Psoas muscle (tissue), 8 donors: ENCODE data around the gene REL. TPM values are rescaled to one million over a fixed set of nuclear protein-coding genes. Genes with fewer than 3 reads are reported as not detected.
"Not testable (repeated sequence)": the region's sequence is repeated elsewhere in the genome, so short reads cannot be mapped to it uniquely, and the experiment has no call there.

Experiments
- ATAC-seq, 4 donors: fragments of 200-7000 bp; cut with Tn5 transposase; one replicate each; pipeline ENCODE4 v1.9.1; 2020; ENCODE audit warnings: moderate library complexity in 3 of 4, mild to moderate bottlenecking in 2 of 4
- DNase-seq, 2 donors: peaks; one replicate each; pipeline ENCODE4 v3.0.0-alpha.2; 2020
- H3K27ac ChIP-seq: fragments of 200-600 bp; one replicate; pipeline ENCODE4 v1.8.0; 2022
- H3K27me3 ChIP-seq, 3 donors: fragments of 200-600 bp in 1 of 3; one replicate each; pipeline versions ENCODE4 v1.6.1 to v1.8.0; 2013 to 2022; ENCODE audit warnings: low read length in 2 of 3, mild to moderate bottlenecking in 2 of 3, moderate library complexity in 1 of 3; ENCODE audit not compliant: insufficient read depth in 3 of 3
- H3K36me3 ChIP-seq, 2 donors: fragments of 200-600 bp in 1 of 2; one replicate each; pipeline versions ENCODE4 v1.6.1 to v1.8.0; 2013 to 2022; ENCODE audit warnings: low read depth in 1 of 2, mild to moderate bottlenecking in 1 of 2, moderate library complexity in 1 of 2; ENCODE audit not compliant: insufficient read depth in 1 of 2
- H3K4me1 ChIP-seq: fragments of 200-600 bp; one replicate; pipeline ENCODE4 v1.8.0; 2022
- H3K4me3 ChIP-seq: fragments of 200-600 bp; one replicate; pipeline ENCODE4 v1.8.0; 2022; ENCODE audit warnings: mild to moderate bottlenecking
- H3K9me3 ChIP-seq: fragments of 200-600 bp; one replicate; pipeline ENCODE4 v1.8.0; 2022
- CTCF ChIP-seq: fragments of 200-600 bp; IDR thresholded peaks from one replicate; pipeline ENCODE4 v1.8.0; 2022; ENCODE audit warnings: antibody characterized with exemption
- WGBS, 3 donors: extraction: QIAGEN DNeasy Blood & Tissue Kit; methylation state at CpG; one replicate each; pipeline versions ENCODE4 v1.1.6 to v1.1.7; 2013; 5-methylcytosine and 5-hydroxymethylcytosine counted together
- intact Hi-C, 2 donors: fragments of 100-400 bp; cut with DNase I; formaldehyde crosslinking; loops; one replicate each; pipeline versions ENCODE4 v1.11.0 to v1.14.2; 2022
- polyA plus RNA-seq, 3 donors: library from polyadenylated mRNA; stranded (reverse); fragments of 200-250 nt; gene quantifications; one replicate each; pipeline ENCODE4 v1.2.3, GENCODE V29; 2013
- total RNA-seq, 4 donors: library from RNA; stranded (reverse); fragmentation: NEBNext Ultra II Directional in 2 of 4; extraction: Animal tissue kit (Norgen Biotek cat#: 25700) in 2 of 4; gene quantifications; one replicate each; pipeline versions ENCODE4 v1.2.1 to v1.2.4, GENCODE V29; 2021 to 2023
- donor health status: healthy with polysubstance abuse.
- donor health status: DM: no; HTN: no; CAD: no; lungs with moderate emphysema.
- donor health status: Bipolar disorder and iron deficiency.
- donor health status: healthy.
- donor health status: DM: yes; HTN: yes; CAD: no.
- donor health status: DM: no; HTN: no; CAD: no.
- donor health status: DM: no; HTN: no; CAD: no.
- donor health status: DM: yes; HTN: yes; CAD: no.

The REL gene
- total and polyA plus RNA-seq, 7 donors = 0.49 to 6.9 (median 4.0) TPM

- TF ChIP-seq CTCF = no peak
- no peaks in the 10 kb centered on the region for H3K4me1 ChIP-seq
- 92 to 96% (median 96%) methylated on average over 8 of the region's 8 CpGs for WGBS, 3 donors
- H3K36me3 ChIP-seq = peaks cover 0 to 58% of the 10 kb centered on the region in 2 donors
- H3K27ac ChIP-seq = no peak overlapping the region
- ATAC-seq (no peak), DNase-seq (no peak)
- intact Hi-C loops = no loop called here
- H3K27me3 ChIP-seq = no peaks in the 10 kb centered on the region
- no peaks in the 10 kb centered on the region for H3K9me3 ChIP-seq
- H3K4me3 ChIP-seq = no peak overlapping the region
Measured at GRCh38 chr2:60907329-60907728, 26.0 kb downstream of the REL start.

- Histone ChIP-seq H3K27me3 (no peaks in the 10 kb centered on the region), H3K4me3 (no peak overlapping the region), H3K9me3 (no peaks in the 10 kb centered on the region), H3K4me1 (no peaks in the 10 kb centered on the region), H3K36me3 (peaks cover 8 to 62% of the 10 kb centered on the region in 2 donors), H3K27ac (no peak overlapping the region)
- no peak for TF ChIP-seq CTCF
- WGBS, 3 donors = 77 to 84% (median 81%) methylated on average over 7 of the region's 7 CpGs
- DNase-seq (no peak), ATAC-seq (no peak)
- intact Hi-C loops = no loop called here
Measured at GRCh38 chr2:60925994-60926740, 44.8 kb downstream of the REL start.

- DNase-seq (no peak), ATAC-seq (no peak)
- Histone ChIP-seq H3K27me3 (no peaks in the 10 kb centered on the region), H3K4me1 (no peaks in the 10 kb centered on the region), H3K27ac (no peak overlapping the region), H3K9me3 (no peaks in the 10 kb centered on the region), H3K36me3 (peaks cover 5 to 58% of the 10 kb centered on the region in 2 donors), H3K4me3 (no peak overlapping the region)
- 88 to 93% (median 92%) methylated on average over 3 of the region's 3 CpGs for WGBS, 3 donors
- intact Hi-C loops = no loop called here
- TF ChIP-seq CTCF = no peak
Measured at GRCh38 chr2:60926741-60927552, 45.6 kb downstream of the REL start.

- ATAC-seq, H3K27ac ChIP-seq, H3K27me3 ChIP-seq, H3K9me3 ChIP-seq, DNase-seq, intact Hi-C loops, H3K4me3 ChIP-seq: not testable (repeated sequence)
- peaks cover 4 to 14% of the 10 kb centered on the region in 2 donors for H3K36me3 ChIP-seq
- WGBS, 3 donors = 97 to 98% (median 97%) methylated on average over 5 of the region's 5 CpGs
- peaks cover 11% of the 10 kb centered on the region for H3K4me1 ChIP-seq
Measured at GRCh38 chr2:60932061-60932460, 50.7 kb downstream of the REL start.

- DNase-seq = no peak
Measured at GRCh38 chr2:60932954-60933353, 51.6 kb downstream of the REL start.

More at GRCh38 chr2:60932954-60933353, 51.6 kb downstream of the REL start:
- H3K4me3 ChIP-seq = no peak overlapping the region
- H3K9me3 ChIP-seq = no peaks in the 10 kb centered on the region
- no peak for ATAC-seq
- no peak for TF ChIP-seq CTCF
- peaks cover 11% of the 10 kb centered on the region for H3K4me1 ChIP-seq
- H3K27ac ChIP-seq = no peak overlapping the region
- intact Hi-C loops = no loop called here
- 84 to 92% (median 88%) methylated on average over 3 of the region's 3 CpGs for WGBS, 3 donors
- H3K27me3 ChIP-seq = no peaks in the 10 kb centered on the region
- peaks cover under 1 to 5% of the 10 kb centered on the region in 2 donors for H3K36me3 ChIP-seq
